Activated CD4-positive, alpha-beta T cell treated with anti-CD3 and anti-CD28 coated beads, Interleukin-2, amount 50 U/mL, for 1 hour (primary cell): ENCODE results near the gene ST3GAL4.

ENCODE experiments used
- DNase-seq: peaks from one replicate; pipeline ENCODE4 v3.0.0-alpha.2; 2020

ST3GAL4 gene

GRCh38 chr11:126456783-126457542, 101.5 kb downstream of the ST3GAL4 start:
- no peak for DNase-seq

GRCh38 chr11:126457817-126458216, 102.3 kb downstream of the ST3GAL4 start:
- DNase-seq: no peak

GRCh38 chr11:126459691-126460281, 104.3 kb downstream of the ST3GAL4 start:
- no peak for DNase-seq

- DNase-seq: no peak
Observed at GRCh38 chr11:126460417-126461095, 105.1 kb downstream of the ST3GAL4 start.

GRCh38 chr11:126461096-126461440, 105.6 kb downstream of the ST3GAL4 start:
- no peak for DNase-seq

- no peak for DNase-seq
Observed at GRCh38 chr11:126461996-126462395, 106.5 kb downstream of the ST3GAL4 start.

- no peak for DNase-seq
Observed at GRCh38 chr11:126462422-126462821, 106.9 kb downstream of the ST3GAL4 start.
